Measurements from ENCODE around the gene UFD1.

Gene UFD1

DNA sequence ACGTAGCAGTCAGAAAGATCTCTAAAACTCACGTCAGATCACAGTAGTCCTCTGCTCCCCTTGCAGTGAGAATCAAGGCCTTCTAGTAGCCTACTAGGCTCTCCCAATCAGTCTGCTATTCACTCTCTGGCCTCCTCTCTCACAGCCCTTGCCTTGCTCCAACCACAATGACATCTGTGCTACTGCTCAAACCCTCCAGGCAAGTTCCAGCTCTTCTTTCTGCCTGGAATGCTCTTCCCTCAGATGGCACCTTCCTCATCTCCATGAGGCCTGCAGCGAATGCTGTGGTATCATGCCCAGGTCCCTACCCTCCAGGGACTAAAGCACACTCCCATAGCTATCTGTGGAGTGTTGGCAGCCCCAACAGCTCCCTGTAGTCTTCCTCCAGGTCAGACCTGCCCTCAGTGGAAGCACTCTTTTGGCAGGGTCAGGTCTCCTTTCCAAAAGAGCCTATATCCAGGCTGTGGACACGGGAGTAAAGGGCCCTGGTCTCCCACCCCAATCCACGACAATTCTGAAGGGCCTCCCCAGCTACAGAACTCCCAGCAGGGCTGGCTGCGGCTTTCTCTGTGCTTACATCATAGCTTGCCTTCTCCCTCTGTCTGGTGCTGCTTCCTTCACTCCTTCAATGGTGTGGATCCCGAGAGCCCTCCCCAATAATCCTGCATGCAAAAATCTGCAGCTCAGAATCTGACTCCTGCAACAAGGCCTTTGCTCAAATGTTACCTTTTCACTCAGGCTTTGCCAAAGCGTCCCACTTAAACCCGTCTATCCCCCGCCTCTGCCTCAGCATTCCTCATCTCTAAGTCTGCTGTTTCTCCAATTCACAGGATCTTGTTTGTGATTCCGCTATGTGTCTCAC, 56.3 kb downstream of the UFD1 start:
- no peak for DNase-seq (ENCODE audit: low read depth)

- no peak for DNase-seq (ENCODE audit: low read depth)
These were observed 58.7 kb downstream of the UFD1 start for GRCh38 chr22:19420321-19420720.

DNA sequence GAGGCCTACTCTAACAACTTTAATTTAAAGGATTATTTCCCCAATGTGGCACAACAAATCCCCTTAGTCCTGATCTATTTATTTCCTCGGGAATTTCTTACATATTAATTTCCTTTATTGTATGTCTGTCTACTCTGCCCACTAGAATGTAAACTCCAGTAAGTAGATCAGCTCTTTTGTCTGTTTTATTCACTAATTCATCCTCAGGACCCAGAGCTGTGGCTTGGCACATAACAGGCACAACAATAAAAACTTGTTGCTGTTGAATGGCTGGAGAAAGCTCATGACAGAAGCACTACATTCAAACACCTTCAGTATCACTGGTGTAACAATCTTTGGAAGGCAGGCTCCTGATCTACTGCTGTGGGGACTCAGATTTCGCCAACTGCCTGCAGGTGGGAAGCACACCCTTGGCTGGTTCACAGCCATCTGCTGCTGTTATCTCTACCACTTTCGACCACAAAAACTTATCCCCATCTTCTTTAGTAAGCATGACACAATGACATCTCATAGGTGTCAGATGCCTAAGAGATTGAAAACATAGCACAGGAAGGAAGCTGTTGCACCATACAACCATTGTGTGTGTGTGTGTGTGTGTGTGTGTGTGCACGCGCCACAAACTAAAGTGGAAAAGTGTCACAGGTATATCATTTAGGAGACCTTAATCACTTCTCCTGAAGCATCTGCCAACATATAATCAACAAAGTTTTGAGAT, 59.4 kb downstream of the UFD1 start:
- no peak for DNase-seq (ENCODE audit: low read depth)

GRCh38 chr22:19419086-19419463, 59.9 kb downstream of the UFD1 start:
- no peak for DNase-seq (ENCODE audit: low read depth)

DNA sequence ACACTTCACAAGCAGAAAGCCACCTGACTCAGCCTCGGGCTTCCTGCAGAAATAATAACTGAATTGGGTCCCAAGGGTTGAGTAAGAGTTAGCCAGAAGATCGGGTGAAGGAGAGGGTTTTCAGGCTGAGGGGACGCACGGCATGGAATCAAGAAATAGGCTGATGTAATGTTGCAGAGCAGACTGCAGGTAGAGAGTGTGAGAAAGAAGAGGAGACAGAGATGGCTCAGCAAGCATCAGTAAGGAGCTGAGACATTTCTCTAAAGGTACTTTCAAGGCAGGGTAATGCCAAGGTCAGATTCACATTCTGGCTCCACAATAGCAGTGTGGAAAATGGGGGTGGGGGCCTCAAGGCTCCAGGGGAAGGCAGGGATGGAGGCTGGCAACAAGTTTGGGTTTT, 66.1 kb downstream of the UFD1 start:
- no peak for DNase-seq (ENCODE audit: low read depth)

DNA sequence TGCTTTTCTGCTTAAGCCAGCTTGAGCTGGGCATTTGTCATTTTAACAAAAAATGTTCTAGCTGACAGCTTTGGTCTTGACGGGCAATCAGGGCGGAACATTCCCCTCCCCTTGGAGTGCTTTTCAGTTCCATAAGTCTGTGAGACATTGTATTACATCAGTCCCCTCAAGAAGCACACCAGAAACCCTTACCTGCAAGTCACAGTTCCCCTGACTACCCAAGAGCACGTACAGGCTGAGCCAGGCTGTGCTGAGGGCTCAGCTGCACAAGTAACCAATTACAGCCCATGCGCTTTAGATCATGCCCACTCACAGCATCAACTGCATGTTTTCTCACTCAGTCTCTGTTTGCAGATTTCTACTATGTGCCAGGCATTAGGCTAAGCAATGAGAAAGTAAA, 66.5 kb downstream of the UFD1 start:
- no peak for DNase-seq (ENCODE audit: low read depth)

DNA sequence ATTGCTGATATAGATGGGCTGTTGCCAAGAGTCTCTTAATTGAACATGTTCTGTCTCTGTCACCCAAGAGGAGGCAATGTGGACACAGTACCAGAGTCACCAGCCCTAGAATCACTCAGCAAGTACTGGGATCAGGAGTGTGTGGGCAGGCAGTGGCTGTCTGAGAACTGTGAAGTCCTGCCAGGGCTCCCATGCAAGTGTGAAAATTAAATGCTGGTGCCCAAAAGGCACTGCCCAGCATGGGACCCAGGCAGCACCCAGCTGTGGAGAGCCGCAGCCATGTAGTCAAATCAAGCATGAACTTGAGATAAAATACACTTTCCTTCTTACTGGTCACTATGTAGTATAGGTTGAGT, 67.3 kb downstream of the UFD1 start:
- DNase-seq (ENCODE audit: low read depth): no peak

GRCh38 chr22:19410941-19411689, 67.9 kb downstream of the UFD1 start:
- no peak for DNase-seq (ENCODE audit: low read depth)

DNA sequence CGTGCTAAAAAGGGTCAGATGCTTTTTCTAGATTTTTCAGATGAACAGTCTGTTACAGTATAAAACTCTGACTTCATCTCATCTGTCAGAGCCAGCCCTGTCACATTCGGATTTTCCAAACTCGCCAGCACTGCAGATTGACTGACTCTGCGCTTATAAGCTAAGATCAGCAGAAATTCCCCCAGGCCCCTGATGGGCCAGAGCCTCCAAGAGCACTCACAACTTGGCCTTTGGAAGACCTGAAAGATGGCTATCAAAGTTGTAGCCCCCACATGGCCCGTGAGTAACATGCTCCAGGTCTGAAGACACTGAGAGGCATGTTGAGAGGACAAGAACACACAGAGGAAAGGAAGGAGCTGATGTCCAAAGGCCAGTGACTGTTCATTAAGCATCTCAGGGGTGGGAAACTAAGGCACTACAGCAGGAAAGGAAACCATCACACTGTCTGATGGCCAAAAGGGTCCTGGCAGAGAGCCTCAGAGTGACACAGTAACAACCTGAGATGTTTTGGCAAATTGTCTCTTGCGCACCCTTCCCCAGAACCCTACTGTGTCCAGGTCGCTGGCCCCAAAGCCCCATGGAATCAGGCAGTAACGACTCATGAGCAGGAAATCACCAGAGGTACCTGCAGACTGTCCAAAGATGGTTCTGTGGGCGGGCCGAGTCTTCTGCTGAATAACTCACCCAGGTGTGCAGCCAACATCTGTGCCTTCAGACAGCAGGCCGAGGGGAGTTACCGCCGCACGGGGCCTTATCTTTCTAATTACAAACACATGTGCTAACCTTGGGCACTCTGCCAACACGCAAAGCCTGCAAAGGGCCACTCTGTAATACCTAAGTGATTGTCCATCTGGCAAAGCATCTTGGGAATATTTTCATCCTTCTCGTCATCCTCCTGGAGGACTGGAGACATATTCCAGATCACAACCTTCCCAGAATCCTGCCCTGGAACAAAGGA, 71.1 kb downstream of the UFD1 start:
- DNase-seq (ENCODE audit: low read depth): no peak

DNA sequence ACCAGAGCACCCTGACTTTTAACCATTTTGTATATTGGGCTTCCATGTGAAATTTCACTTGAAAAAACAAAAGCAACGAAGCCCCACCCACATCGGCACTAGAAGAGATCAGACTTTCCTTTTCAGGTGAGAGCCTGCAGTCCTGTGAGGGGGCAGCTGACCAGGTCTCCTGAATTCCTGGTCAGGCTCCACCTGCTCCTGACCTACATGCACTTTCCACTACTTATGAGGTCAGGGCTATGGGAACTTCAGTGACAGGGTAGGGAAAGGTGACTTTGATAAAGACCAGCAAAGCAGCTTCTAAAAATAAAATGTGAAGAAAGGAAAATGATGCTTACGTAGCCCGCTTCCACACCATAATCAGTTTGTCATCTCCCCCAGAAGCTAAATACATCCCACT, 72.1 kb downstream of the UFD1 start:
- DNase-seq (ENCODE audit: low read depth): no peak

DNA sequence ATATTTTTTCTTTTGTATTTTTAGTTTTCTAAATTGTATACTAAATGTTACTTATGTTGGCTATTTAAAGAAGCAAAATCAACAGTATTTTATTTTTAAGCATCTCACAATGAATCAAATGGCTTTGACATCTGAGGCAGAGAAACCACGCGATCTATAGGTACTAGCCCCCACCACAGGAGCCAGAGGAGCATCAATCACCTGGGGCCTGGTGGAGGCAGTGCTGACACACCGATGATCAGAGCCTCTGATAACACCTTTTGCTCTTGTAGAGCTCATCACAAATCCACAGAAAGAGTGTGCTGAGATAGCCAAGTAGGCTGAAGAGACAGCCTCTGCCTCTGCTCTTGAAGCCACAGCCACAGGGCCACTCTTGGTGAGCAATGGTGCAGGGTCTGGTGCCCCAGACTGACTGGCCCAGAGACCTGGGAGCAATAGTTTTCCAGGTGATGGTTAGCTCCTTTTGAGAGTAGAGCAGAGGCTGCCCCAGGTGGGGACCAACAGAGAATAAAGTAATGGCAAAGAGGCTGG, 72.6 kb downstream of the UFD1 start:
- DNase-seq (ENCODE audit: low read depth): no peak

- no peak for DNase-seq (ENCODE audit: low read depth)
These were observed 73.3 kb downstream of the UFD1 start for GRCh38 chr22:19405652-19406051.

DNA sequence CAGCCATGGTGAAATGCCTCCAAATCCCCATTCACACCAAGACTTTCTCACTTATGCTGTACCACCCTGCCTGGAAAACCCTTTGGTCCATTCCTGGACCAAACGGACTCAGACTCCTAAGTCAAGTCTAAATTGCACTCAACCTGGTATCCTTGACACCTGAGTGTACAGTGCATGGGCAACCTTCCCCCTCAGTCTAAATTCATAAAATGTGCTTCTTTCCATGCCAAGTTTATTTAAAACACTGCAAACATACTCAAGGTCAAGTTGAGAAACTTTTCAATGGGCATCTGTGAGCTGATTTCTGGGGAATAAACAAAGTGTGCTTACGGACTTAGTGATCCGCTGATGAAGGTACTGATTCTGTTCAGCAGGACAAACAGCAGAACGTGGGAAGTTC, 73.9 kb downstream of the UFD1 start:
- no peak for DNase-seq (ENCODE audit: low read depth)

DNA sequence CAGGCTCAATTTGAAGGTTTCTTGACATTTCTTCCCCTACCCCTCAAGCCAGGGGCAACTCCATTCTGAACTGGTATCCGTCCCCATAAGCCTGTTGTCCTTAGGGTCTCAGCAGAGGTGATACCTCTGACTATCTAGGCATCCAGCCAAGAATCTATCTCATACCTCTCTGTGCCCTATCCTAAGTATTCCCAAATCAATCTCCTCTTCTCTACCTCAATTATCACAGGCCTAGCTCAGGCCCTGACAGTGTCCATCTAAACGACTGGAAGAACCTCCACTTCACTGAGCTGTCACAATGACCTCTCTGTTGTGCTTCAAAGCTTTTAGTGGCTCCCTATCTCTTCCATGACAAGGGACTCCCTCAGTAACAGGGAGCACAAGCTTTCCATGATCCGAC, 74.3 kb downstream of the UFD1 start:
- DNase-seq (ENCODE audit: low read depth): no peak

DNA sequence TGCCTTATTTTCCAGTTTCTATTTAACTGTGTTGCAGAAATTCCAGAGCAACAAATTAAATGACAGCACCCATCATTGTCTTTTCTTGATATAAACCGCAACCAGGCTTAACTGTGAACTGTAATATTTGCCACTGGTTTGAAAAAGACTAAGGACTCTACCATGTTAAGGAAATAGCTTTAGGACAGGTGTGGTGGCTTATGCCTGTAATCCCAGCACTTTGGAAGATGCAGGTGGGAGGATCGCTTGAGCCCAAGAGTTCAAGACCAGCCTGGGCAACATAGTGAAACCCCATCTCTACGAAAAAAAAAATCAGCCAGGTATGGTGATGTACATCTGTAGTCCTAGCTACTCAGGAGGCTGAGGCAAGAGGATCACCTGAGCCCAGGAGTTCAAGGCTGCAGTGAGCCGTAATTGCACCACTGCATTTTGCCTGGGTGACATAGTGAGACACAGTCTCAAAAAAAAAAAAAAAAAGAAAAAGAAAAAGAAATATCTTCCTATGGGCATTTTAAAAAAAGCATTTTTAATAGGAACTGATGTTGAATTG, 76.3 kb downstream of the UFD1 start:
- DNase-seq (ENCODE audit: low read depth): no peak

DNA sequence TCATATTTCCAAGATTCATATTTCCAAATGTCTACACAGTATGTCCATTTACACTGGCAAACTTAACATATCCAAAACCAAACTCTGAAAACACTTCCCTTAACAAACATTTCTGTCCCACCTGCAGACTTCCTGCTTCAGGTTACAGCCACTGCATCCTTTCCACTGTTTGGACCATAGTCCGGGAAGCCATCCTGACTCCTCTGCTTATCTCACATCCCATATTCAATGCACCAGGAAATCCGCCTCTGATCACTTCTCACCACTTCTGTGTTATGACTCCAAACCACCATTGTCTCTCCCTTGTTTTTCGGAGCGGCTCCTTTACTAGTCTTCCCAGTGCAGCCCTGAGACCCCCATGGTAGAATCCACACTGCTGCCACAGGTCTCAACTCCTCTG, 77.5 kb downstream of the UFD1 start:
- DNase-seq (ENCODE audit: low read depth): no peak

GRCh38 chr22:19400881-19401280, 78.1 kb downstream of the UFD1 start:
- DNase-seq (ENCODE audit: low read depth): no peak

Data from GM04503 (cell line).